Neural progenitor cell (in vitro differentiated cells): Measurements from ENCODE around the gene C17orf100.

Experiments used
- CTCF ChIP-seq: fragments of 200-600 bp; sonication (generic); IDR thresholded peaks from 2 replicates; pipeline ENCODE4 v1.5.1; 2017; ENCODE audit warnings: antibody characterized with exemption, mild to moderate bottlenecking
- EZH2phosphoT487 ChIP-seq: fragments of 200-600 bp; sonication (generic); IDR thresholded peaks from 2 replicates; pipeline ENCODE4 v1.6.1; 2017; ENCODE audit warnings: antibody characterized with exemption

DNA sequence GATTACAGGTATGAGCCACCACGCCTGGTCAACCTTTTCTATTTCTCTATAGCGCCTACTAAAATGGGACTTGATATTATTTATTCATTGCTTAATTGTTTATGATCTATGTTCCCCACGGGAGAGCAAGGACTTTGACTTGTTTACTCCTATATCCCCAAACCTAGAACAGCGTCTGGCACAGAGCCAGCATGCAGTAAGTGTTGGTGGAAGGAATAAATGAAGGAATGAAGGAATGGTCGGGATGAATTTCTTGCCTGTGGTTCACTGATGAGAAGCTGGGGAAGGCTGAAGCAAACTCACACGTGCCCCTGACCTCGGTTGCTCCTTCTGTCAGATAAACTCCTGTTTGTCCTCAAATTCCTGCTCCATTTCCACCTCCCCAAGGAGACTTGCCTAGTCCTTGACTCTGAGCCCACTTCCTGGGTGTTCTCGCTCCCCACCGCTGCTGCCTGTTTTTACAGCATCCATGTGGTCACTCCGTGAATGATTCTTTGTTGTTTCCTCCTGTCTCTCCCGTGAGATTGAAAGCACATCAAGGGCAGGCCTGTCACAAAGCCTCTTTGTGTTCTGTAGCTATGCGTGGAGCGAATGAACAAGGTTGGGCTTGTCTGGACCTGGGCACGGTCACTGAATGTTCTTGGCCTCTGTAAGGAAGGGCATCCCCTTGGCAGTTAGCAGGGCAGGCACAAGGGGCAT, 17.3 kb downstream of the C17orf100 start:
- TF ChIP-seq CTCF (no peak), EZH2phosphoT487 (no peak)
